Measurements from ENCODE around the gene RPS19.
A peak's percentile ranks its signal among the peaks of the same experiment; 100 is the strongest.

The RPS19 gene

GRCh38 chr19:41895745-41896580 is 35.9 kb downstream of the RPS19 start:
- H3K4me3 ChIP-seq (replicated peaks; ENCODE audit: low read depth, low read length), result no peak overlapping the region
- DNase-seq (ENCODE audit: extremely low read depth, low read depth), result no peak
- TF ChIP-seq, protein P1, sequence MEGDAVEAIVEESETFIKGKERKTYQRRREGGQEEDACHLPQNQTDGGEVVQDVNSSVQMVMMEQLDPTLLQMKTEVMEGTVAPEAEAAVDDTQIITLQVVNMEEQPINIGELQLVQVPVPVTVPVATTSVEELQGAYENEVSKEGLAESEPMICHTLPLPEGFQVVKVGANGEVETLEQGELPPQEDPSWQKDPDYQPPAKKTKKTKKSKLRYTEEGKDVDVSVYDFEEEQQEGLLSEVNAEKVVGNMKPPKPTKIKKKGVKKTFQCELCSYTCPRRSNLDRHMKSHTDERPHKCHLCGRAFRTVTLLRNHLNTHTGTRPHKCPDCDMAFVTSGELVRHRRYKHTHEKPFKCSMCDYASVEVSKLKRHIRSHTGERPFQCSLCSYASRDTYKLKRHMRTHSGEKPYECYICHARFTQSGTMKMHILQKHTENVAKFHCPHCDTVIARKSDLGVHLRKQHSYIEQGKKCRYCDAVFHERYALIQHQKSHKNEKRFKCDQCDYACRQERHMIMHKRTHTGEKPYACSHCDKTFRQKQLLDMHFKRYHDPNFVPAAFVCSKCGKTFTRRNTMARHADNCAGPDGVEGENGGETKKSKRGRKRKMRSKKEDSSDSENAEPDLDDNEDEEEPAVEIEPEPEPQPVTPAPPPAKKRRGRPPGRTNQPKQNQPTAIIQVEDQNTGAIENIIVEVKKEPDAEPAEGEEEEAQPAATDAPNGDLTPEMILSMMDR (IDR thresholded peaks at IDR 0.05; ENCODE audit: low read depth, low read length, missing control alignments), result peak; percentile 47

- no peak for DNase-seq (ENCODE audit: extremely low read depth, low read depth)
- TF ChIP-seq, protein P1 (IDR thresholded peaks at IDR 0.05; ENCODE audit: low read depth, low read length, missing control alignments), result no peak
- H3K4me3 ChIP-seq (replicated peaks; ENCODE audit: low read depth, low read length), result no peak overlapping the region
These were observed 36.5 kb downstream of the RPS19 start for GRCh38 chr19:41896581-41896942.

DNA sequence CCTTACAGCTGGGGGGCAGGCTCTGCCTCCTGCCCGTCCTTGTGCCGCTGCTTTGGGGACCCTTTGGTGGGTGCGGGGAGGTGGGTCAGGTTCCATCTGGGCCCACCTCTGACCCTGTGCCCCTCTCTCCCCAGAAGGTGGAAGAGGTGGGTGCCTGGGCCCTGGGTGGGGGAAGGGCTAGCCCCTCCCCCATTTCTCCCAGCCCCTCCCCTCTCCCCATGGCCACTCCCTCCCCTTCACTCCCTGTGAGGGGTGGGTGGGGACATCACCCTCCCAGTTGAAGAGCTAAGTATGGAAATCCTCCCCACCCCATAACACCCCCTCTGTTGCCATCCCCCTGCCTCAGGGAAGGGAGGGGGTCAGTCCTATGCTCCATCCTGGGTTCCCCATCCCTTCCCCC is 37.1 kb downstream of the RPS19 start:
- no peak for DNase-seq (ENCODE audit: extremely low read depth, low read depth)
- TF ChIP-seq, protein P1 (IDR thresholded peaks at IDR 0.05; ENCODE audit: low read depth, low read length, missing control alignments), result no peak
- no peak overlapping the region for H3K4me3 ChIP-seq (replicated peaks; ENCODE audit: low read depth, low read length)

DNA sequence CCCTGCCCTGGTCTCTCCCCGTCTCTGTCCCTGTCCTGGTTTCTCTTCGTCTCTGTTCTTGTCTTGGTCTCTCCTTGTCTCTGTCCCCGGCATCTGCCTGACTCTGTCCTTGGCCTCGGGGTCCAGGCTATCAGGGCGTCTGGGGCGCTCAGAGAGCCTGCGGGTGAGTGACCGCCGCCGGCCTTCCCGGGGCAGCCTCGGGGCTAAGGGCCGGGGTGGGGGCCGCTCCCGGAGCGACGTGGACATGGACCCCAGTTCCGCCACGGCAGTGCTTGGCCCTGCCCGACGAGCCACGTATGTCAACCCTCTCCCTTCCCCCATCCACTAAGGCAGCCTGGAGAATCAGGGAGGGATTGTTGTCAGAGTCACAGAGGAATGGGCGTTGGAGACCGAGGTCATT is 37.8 kb downstream of the RPS19 start:
- TF ChIP-seq, protein P1 (IDR thresholded peaks at IDR 0.05; ENCODE audit: low read depth, low read length, missing control alignments), result no peak
- DNase-seq (ENCODE audit: extremely low read depth, low read depth), result no peak
- no peak overlapping the region for H3K4me3 ChIP-seq (replicated peaks; ENCODE audit: low read depth, low read length)

- no peak overlapping the region for H3K4me3 ChIP-seq (replicated peaks; ENCODE audit: low read depth, low read length)
- TF ChIP-seq, protein P1 (IDR thresholded peaks at IDR 0.05; ENCODE audit: low read depth, low read length, missing control alignments), result no peak
- no peak for DNase-seq (ENCODE audit: extremely low read depth, low read depth)
These were observed 38.2 kb downstream of the RPS19 start for GRCh38 chr19:41898235-41898634.

- H3K4me3 ChIP-seq (replicated peaks; ENCODE audit: low read depth, low read length), result no peak overlapping the region
- TF ChIP-seq, protein P1 (IDR thresholded peaks at IDR 0.05; ENCODE audit: low read depth, low read length, missing control alignments), result no peak
- DNase-seq (ENCODE audit: extremely low read depth, low read depth), result no peak
These were observed 41.8 kb downstream of the RPS19 start for GRCh38 chr19:41901707-41902360.
